Endothelial cell of umbilical vein (primary cell): Measurements from ENCODE around the gene CELF2. TPM values are rescaled to one million over a fixed set of nuclear protein-coding genes. Genes with fewer than 3 reads are reported as not detected.

Experiments used
- BruUV-seq: library from RNA; stranded (reverse); fragments of 400-500 nt; replicated peaks from 2 replicates; lab custom pipeline; 2021; lab: Mats Ljungman, UMichigan
- CTCF ChIA-PET: fragments of 300-600, 350-600 bp; sonication (Branson Sonifier 250); formaldehyde crosslinking; loops from one replicate; lab custom pipeline; 2021; ENCODE audit warnings: antibody characterized with exemption, inconsistent platforms; lab: Charles Lee
- POLR2A ChIA-PET: fragments of 300-600, 350-600 bp; sonication (Branson Sonifier 250); formaldehyde crosslinking; loops from one replicate; lab custom pipeline; 2021; ENCODE audit warnings: antibody characterized with exemption, inconsistent platforms; lab: Charles Lee
- DNase-seq: peaks from one replicate; pipeline ENCODE4 v3.0.0-alpha.2; 2011; ENCODE audit warnings: low read depth, low spot score
- FAIRE-seq: peaks from 2 replicates; lab custom pipeline; 2011; peaks lifted over from hg19 to GRCh38; lab: Jason Lieb, UNC
- H2AFZ ChIP-seq: 2 replicates; pipeline ENCODE4 v1.6.0; 2012; ENCODE audit warnings: low read depth, low read length, control low read depth, inconsistent platforms
- H3K27ac ChIP-seq: 2 replicates; pipeline ENCODE4 v1.5.1; 2011; ENCODE audit warnings: low read depth, mild to moderate bottlenecking, control low read depth, low read length, moderate library complexity; ENCODE audit not compliant: insufficient read depth
- H3K27me3 ChIP-seq, 2 experiments: 2 replicates each; pipeline versions ENCODE4 v1.6.0 to v1.6.1; 2011; ENCODE audit warnings: low read length in 2 of 2, mixed read lengths in 1 of 2; ENCODE audit not compliant: control insufficient read depth in 2 of 2, insufficient read depth in 2 of 2
- H3K36me3 ChIP-seq, 2 experiments: 2 replicates in 1 of 2; 3 replicates in 1 of 2; pipeline ENCODE4 v1.5.1; 2011; ENCODE audit warnings: low read length in 2 of 2, mild to moderate bottlenecking in 1 of 2, moderate library complexity in 1 of 2; ENCODE audit not compliant: control insufficient read depth in 2 of 2, insufficient read depth in 2 of 2; ENCODE audit errors: extremely low read depth in 1 of 2
- H3K4me1 ChIP-seq: 3 replicates; pipeline ENCODE4 v1.5.1; 2011; ENCODE audit warnings: mild to moderate bottlenecking, low read length; ENCODE audit not compliant: control insufficient read depth, insufficient read depth; ENCODE audit errors: extremely low read depth
- H3K4me2 ChIP-seq: 2 replicates; pipeline ENCODE4 v1.6.1; 2011; ENCODE audit warnings: low read length, control low read depth, mixed read lengths; ENCODE audit not compliant: insufficient read depth
- H3K4me3 ChIP-seq, 3 experiments: fragments of 200-600 bp in 1 of 3; sonication (generic), shearing (Covaris generic) in 1 of 3; replicated peaks in 1 of 3; 2 replicates each; pipeline ENCODE4 v1.5.1; 2011 to 2016; ENCODE audit warnings: control low read depth in 3 of 3, low read length in 3 of 3, mild to moderate bottlenecking in 2 of 3, inconsistent platforms in 1 of 3, low read depth in 1 of 3, moderate library complexity in 1 of 3; ENCODE audit not compliant: insufficient read depth in 1 of 3
- H3K79me2 ChIP-seq: 2 replicates; pipeline ENCODE4 v1.6.0; 2012; ENCODE audit warnings: low read length, inconsistent platforms; ENCODE audit not compliant: control insufficient read depth, insufficient read depth
- H3K9ac ChIP-seq: replicated peaks from 2 replicates; pipeline ENCODE3; 2011; ENCODE audit warnings: low read length, control low read depth; ENCODE audit not compliant: insufficient read depth; ENCODE audit errors: extremely low read depth
- H3K9me1 ChIP-seq: replicated peaks from 3 replicates; pipeline ENCODE4 v1.6.0; 2011; ENCODE audit warnings: mild to moderate bottlenecking, low read length; ENCODE audit not compliant: control insufficient read depth, insufficient read depth; ENCODE audit errors: extremely low read depth
- H3K9me3 ChIP-seq: replicated peaks from 2 replicates; pipeline ENCODE4 v1.5.1; 2012; ENCODE audit warnings: low read length, inconsistent platforms; ENCODE audit not compliant: control insufficient read depth, insufficient read depth
- H4K20me1 ChIP-seq: replicated peaks from 2 replicates; pipeline ENCODE3; 2011; ENCODE audit warnings: mild to moderate bottlenecking, low read length; ENCODE audit not compliant: control insufficient read depth, insufficient read depth; ENCODE audit errors: extremely low read depth
- EZH2 ChIP-seq: IDR thresholded peaks from 2 replicates; pipeline ENCODE4 v1.6.1; 2012; ENCODE audit warnings: borderline replicate concordance, low read depth, mild to moderate bottlenecking, moderate library complexity, low read length, inconsistent platforms; ENCODE audit not compliant: severe bottlenecking
- FOS ChIP-seq: IDR thresholded peaks from 2 replicates; pipeline ENCODE4 v1.6.1; 2011; ENCODE audit warnings: mild to moderate bottlenecking, low read length, moderate library complexity, borderline replicate concordance; ENCODE audit not compliant: insufficient read depth
- GATA2 ChIP-seq: IDR thresholded peaks from 2 replicates; pipeline ENCODE4 v1.7.0; 2011; ENCODE audit warnings: low read depth, mild to moderate bottlenecking, moderate library complexity, mixed read lengths, low read length; ENCODE audit not compliant: insufficient read length, insufficient read depth
- JUN ChIP-seq: IDR thresholded peaks from 2 replicates; pipeline ENCODE4 v1.6.1; 2011; ENCODE audit warnings: borderline replicate concordance, low read depth; ENCODE audit not compliant: insufficient read length, insufficient read depth
- MYC ChIP-seq: IDR thresholded peaks from one replicate; pipeline ENCODE4 v1.6.1; 2011; ENCODE audit warnings: mild to moderate bottlenecking, low read depth, low read length
- POLR2A ChIP-seq: IDR thresholded peaks from 2 replicates; pipeline ENCODE4 v1.6.1; 2012; ENCODE audit warnings: low read depth, mild to moderate bottlenecking, control low read depth, low read length
- POLR2AphosphoS5 ChIP-seq: IDR thresholded peaks from 2 replicates; pipeline ENCODE4 v1.6.1; 2012; ENCODE audit warnings: low read depth, mild to moderate bottlenecking, control low read depth, low read length, moderate library complexity; ENCODE audit not compliant: insufficient read depth
- dilution Hi-C: fragments of 300-500 bp; cut with MboI; formaldehyde crosslinking; loops from one replicate; pipeline ENCODE4 v1.15.0; 2019; ENCODE audit warnings: low sequenced_read_pairs; ENCODE audit not compliant: extremely low pct_ligation_motif_present
- intact Hi-C: fragments of 100-400 bp; cut with micrococcal nuclease; formaldehyde crosslinking; loops from one replicate; pipeline ENCODE4 v1.10.0; 2022
- polyA plus RNA-seq, 4 experiments: library from polyadenylated mRNA; depleted of rRNA in 3 of 4; stranded (reverse) in 3 of 4; unstranded in 1 of 4; fragments of >200 nt; gene quantifications; 2 replicates each; pipeline versions ENCODE4 v1.2.1 to v1.2.3, GENCODE V29; 2011 to 2012; ENCODE audit warnings: missing spikeins in 1 of 4
- total RNA-seq: library from RNA; stranded (reverse); gene quantifications from 2 replicates; pipeline ENCODE4 v1.2.3, GENCODE V29; 2021
- TF ChIP-seq, protein P1 (sequence below): IDR thresholded peaks from 2 replicates; pipeline ENCODE4 v1.6.1; 2011; ENCODE audit not compliant: insufficient read depth, insufficient read length
- TF ChIP-seq, protein P2 (sequence below), 2 donors: IDR thresholded peaks; 1 replicate in 1 of 2; 2 replicates in 1 of 2; pipeline ENCODE4 v1.5.1; 2011; ENCODE audit warnings: low read length in 2 of 2, mild to moderate bottlenecking in 2 of 2, moderate library complexity in 2 of 2, control low read depth in 1 of 2, inconsistent platforms in 1 of 2, low read depth in 1 of 2; ENCODE audit not compliant: insufficient read depth in 1 of 2; ENCODE audit errors: extremely low read depth in 1 of 2

Gene CELF2
- total and polyA plus RNA-seq, 2 donors (not counting 3 experiments of a cell fraction or from before 2014, with no cell fraction given): 21.6 to 42.6 TPM

DNA sequence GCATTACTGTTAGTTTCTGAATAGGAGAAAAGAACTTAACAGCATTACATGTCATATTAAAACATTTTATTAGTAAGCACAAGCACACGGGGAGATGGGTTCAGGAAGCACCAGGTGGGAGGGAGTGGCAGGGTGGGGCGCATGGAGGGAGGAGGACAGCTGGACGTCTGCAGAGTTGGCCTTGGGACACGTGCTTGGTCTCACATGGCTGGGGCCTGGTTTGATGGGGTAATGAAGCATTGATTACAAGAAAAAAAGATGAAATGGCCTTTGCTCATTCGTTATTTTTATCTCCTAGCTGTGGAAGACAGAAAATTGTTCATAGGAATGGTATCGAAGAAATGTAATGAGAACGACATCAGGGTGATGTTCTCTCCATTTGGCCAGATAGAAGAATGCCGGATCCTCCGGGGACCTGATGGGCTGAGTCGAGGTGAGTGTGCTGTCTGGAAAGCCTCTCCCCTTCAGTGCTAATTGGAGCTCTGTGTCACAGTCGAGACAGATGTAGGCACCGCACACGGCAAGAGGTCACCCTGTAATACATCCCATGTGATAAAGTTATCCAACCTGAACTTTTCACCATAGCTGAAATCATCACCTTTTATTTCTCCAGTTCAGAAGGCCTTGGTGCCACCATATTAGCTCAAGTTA, 239.9 kb downstream of the CELF2 start:
- no peak overlapping the region for H3K4me3 ChIP-seq
- CTCF ChIA-PET: interaction anchor here (2.4 kb wide), 1 partner anchor 13 kb away, joined by 9 read pairs; no protein-coding TSS in a partner anchor
- dilution Hi-C loops: no loop called here

More for the DNA sequence above, 239.9 kb downstream of the CELF2 start:
- DNase-seq (no peak), FAIRE-seq (no peak)
- TF ChIP-seq POLR2AphosphoS5: no peak
- TF ChIP-seq, protein P1, sequence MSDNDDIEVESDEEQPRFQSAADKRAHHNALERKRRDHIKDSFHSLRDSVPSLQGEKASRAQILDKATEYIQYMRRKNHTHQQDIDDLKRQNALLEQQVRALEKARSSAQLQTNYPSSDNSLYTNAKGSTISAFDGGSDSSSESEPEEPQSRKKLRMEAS: no peak
- TF ChIP-seq GATA2: no peak
- TF ChIP-seq POLR2A: no peak
- TF ChIP-seq, protein P2, sequence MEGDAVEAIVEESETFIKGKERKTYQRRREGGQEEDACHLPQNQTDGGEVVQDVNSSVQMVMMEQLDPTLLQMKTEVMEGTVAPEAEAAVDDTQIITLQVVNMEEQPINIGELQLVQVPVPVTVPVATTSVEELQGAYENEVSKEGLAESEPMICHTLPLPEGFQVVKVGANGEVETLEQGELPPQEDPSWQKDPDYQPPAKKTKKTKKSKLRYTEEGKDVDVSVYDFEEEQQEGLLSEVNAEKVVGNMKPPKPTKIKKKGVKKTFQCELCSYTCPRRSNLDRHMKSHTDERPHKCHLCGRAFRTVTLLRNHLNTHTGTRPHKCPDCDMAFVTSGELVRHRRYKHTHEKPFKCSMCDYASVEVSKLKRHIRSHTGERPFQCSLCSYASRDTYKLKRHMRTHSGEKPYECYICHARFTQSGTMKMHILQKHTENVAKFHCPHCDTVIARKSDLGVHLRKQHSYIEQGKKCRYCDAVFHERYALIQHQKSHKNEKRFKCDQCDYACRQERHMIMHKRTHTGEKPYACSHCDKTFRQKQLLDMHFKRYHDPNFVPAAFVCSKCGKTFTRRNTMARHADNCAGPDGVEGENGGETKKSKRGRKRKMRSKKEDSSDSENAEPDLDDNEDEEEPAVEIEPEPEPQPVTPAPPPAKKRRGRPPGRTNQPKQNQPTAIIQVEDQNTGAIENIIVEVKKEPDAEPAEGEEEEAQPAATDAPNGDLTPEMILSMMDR (IDR thresholded peaks at IDR 0.05; ENCODE audit: extremely low read depth in 1 of 2, insufficient read depth in 1 of 2, low read depth in 1 of 2, low read length in 2 of 2): no peak
- TF ChIP-seq EZH2: no peak
- TF ChIP-seq MYC: no peak
- no peak for TF ChIP-seq FOS
- no peak for TF ChIP-seq JUN
- Histone ChIP-seq H3K4me2 (no peak overlapping the region), H3K79me2 (no peaks in the 10 kb centered on the region), H3K36me3 (no peaks in the 10 kb centered on the region), H3K9me1 (no peaks in the 10 kb centered on the region), H2AFZ (no peak overlapping the region), H3K9me3 (no peaks in the 10 kb centered on the region), H3K4me1 (no peaks in the 10 kb centered on the region), H4K20me1 (no peaks in the 10 kb centered on the region), H3K27me3 (no peaks in the 10 kb centered on the region), H3K27ac (no peak overlapping the region), H3K9ac (no peak overlapping the region)
- no TSS peak for BruUV-seq
- intact Hi-C loops: no loop called here
- POLR2A ChIA-PET: no interaction called here
